Activated CD4-positive, CD25-positive, alpha-beta regulatory T cell treated with anti-CD3 and anti-CD28 coated beads, Interleukin-2, amount 50 U/mL, for 72 hours (primary cell): ENCODE measurements around the gene TCP1.
"Not testable (repeated sequence)": the region's sequence is repeated elsewhere in the genome, so short reads cannot be mapped to it uniquely, and the experiment has no call there.

Experiments used
- DNase-seq: peaks from one replicate; pipeline ENCODE4 v3.0.0; 2021

The TCP1 gene

GRCh38 chr6:159789377-159790148 is at the start of gene TCP1:
TCP1 (minus strand) TSS chr6:159789602; CDS start chr6:159789468, 134 bp downstream.
- DNase-seq = peak; percentile 97

- DNase-seq = no peak
Measured at GRCh38 chr6:159838020-159838744, 48.8 kb upstream of the TCP1 start.

GRCh38 chr6:159837511-159837910 is 48.1 kb upstream of the TCP1 start:
- no peak for DNase-seq

GRCh38 chr6:159836718-159837490 is 47.5 kb upstream of the TCP1 start:
- DNase-seq = no peak

GRCh38 chr6:159833997-159834603 is 44.7 kb upstream of the TCP1 start:
- no peak for DNase-seq

GRCh38 chr6:159833556-159833955 is 44.2 kb upstream of the TCP1 start:
- DNase-seq = no peak

- DNase-seq = no peak
Measured at GRCh38 chr6:159832946-159833345, 43.5 kb upstream of the TCP1 start.

GRCh38 chr6:159831373-159831679 is 41.9 kb upstream of the TCP1 start:
- no peak for DNase-seq

GRCh38 chr6:159830501-159831372 is 41.3 kb upstream of the TCP1 start:
- no peak for DNase-seq

- no peak for DNase-seq
Measured at GRCh38 chr6:159829526-159829925, 40.1 kb upstream of the TCP1 start.

- no peak for DNase-seq
Measured at GRCh38 chr6:159828074-159828473, 38.7 kb upstream of the TCP1 start.

- no peak for DNase-seq
Measured at GRCh38 chr6:159826968-159827647, 37.7 kb upstream of the TCP1 start.

- DNase-seq = no peak
Measured at GRCh38 chr6:159826004-159826403, 36.6 kb upstream of the TCP1 start.

- DNase-seq = not testable (repeated sequence)
Measured at GRCh38 chr6:159824690-159825089, 35.3 kb upstream of the TCP1 start.

GRCh38 chr6:159823953-159824352 is 34.6 kb upstream of the TCP1 start:
- no peak for DNase-seq

- no peak for DNase-seq
Measured at GRCh38 chr6:159821726-159822125, 32.3 kb upstream of the TCP1 start.

GRCh38 chr6:159821122-159821521 is 31.7 kb upstream of the TCP1 start:
- no peak for DNase-seq

GRCh38 chr6:159819932-159820640 is 30.7 kb upstream of the TCP1 start:
- no peak for DNase-seq

GRCh38 chr6:159819098-159819497 is 29.7 kb upstream of the TCP1 start:
- DNase-seq = no peak

GRCh38 chr6:159817951-159818739 is 28.7 kb upstream of the TCP1 start:
- DNase-seq = no peak
